GM12878 (cell line): ENCODE data around the gene ALX1.

ENCODE experiments used
- IKZF2 ChIP-seq, 2 experiments: fragments of 450-650 bp; IDR thresholded peaks; 2 replicates each; pipeline ENCODE4 v1.6.1; 2017; ENCODE audit warnings: mild to moderate bottlenecking in 2 of 2, moderate library complexity in 2 of 2
- POLR2A ChIP-seq: IDR thresholded peaks from 2 replicates; pipeline ENCODE4 v1.6.1; 2011; ENCODE audit warnings: low read depth, mild to moderate bottlenecking, low read length
- SMC3 ChIP-seq: IDR thresholded peaks from 2 replicates; pipeline ENCODE4 v1.6.1; 2011; ENCODE audit warnings: low read length, improper control_type of control experiment, borderline replicate concordance
- SP1 ChIP-seq: IDR thresholded peaks from one replicate; pipeline ENCODE4 v1.6.1; 2011; ENCODE audit warnings: low read depth, low read length
- ZNF274 ChIP-seq: IDR thresholded peaks from one replicate; pipeline ENCODE4 v1.8.0; 2011; ENCODE audit not compliant: insufficient read length, insufficient read depth
- TF ChIP-seq, protein P1 (sequence below), 3 experiments: IDR thresholded peaks in 2 of 3; conservative IDR thresholded peaks in 1 of 3; 2 replicates each; pipeline ENCODE4 v1.5.1; 2011; ENCODE audit warnings: low read depth in 3 of 3, low read length in 3 of 3, mild to moderate bottlenecking in 3 of 3, control low read depth in 2 of 3, moderate library complexity in 2 of 3, inconsistent platforms in 1 of 3, mixed read lengths in 1 of 3; ENCODE audit not compliant: control insufficient read depth in 2 of 3, insufficient read depth in 1 of 3; ENCODE audit errors: extremely low read depth in 1 of 3

DNA sequence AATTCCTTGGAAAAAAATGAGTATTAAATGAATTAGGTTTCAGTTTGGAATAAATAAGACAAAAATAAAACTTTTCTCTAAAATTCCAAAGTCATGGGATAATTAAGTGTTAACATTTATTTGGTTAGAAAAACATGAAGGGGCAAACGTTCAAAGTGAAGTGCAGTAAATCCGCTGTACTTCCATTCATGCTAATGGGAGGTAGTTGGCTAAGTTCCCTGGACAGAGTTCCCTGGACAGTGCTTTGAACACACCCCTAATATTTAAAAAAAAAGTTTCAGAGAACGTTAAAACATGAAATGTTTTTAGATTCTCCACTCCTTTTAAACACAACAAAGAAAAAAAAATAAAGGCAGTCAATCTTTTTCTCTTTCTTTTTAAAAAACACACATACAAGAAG lies 16.3 kb downstream of the ALX1 start:
- TF ChIP-seq, protein P1, sequence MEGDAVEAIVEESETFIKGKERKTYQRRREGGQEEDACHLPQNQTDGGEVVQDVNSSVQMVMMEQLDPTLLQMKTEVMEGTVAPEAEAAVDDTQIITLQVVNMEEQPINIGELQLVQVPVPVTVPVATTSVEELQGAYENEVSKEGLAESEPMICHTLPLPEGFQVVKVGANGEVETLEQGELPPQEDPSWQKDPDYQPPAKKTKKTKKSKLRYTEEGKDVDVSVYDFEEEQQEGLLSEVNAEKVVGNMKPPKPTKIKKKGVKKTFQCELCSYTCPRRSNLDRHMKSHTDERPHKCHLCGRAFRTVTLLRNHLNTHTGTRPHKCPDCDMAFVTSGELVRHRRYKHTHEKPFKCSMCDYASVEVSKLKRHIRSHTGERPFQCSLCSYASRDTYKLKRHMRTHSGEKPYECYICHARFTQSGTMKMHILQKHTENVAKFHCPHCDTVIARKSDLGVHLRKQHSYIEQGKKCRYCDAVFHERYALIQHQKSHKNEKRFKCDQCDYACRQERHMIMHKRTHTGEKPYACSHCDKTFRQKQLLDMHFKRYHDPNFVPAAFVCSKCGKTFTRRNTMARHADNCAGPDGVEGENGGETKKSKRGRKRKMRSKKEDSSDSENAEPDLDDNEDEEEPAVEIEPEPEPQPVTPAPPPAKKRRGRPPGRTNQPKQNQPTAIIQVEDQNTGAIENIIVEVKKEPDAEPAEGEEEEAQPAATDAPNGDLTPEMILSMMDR (IDR thresholded peaks at IDR 0.05 in 2 of 3, conservative IDR thresholded peaks at IDR 0.05 in 1 of 3; ENCODE audit: control insufficient read depth in 2 of 3, extremely low read depth in 1 of 3, insufficient read depth in 1 of 3, low read depth in 3 of 3, low read length in 3 of 3), result no peak
- TF ChIP-seq SP1, result no peak
- no peak for TF ChIP-seq IKZF2 (IDR thresholded peaks at IDR 0.05)
- no peak for TF ChIP-seq SMC3
- TF ChIP-seq ZNF274, result no peak
- no peak for TF ChIP-seq POLR2A
